Neural progenitor cell (in vitro differentiated cells): ENCODE measurements around the gene BMP2K. TPM values are rescaled to one million over a fixed set of nuclear protein-coding genes. Genes with fewer than 3 reads are reported as not detected.

Source experiments
- DNase-seq: peaks from one replicate; pipeline ENCODE4 v3.0.0-alpha.2; 2016; ENCODE audit warnings: low spot score
- H2AFZ ChIP-seq: fragments of 200-600 bp; sonication (generic); replicated peaks from 2 replicates; pipeline ENCODE4 v1.6.1; 2016; ENCODE audit warnings: antibody characterized with exemption
- H3F3A ChIP-seq: fragments of 200-600 bp; sonication (generic); 2 replicates; pipeline ENCODE4 v1.6.1; 2016; ENCODE audit warnings: antibody characterized with exemption, low read depth
- H3K27ac ChIP-seq: fragments of 200-600 bp; sonication (generic); 2 replicates; pipeline ENCODE4 v1.5.1; 2016; ENCODE audit warnings: mild to moderate bottlenecking
- H3K27me3 ChIP-seq: fragments of 200-600 bp; sonication (generic); 2 replicates; pipeline ENCODE4 v1.6.1; 2016; ENCODE audit warnings: mild to moderate bottlenecking, moderate library complexity
- H3K36me3 ChIP-seq: fragments of 200-600 bp; sonication (generic); 2 replicates; pipeline ENCODE4 v1.5.1; 2016
- H3K4me1 ChIP-seq: fragments of 200-600 bp; sonication (generic); 2 replicates; pipeline ENCODE4 v1.6.1; 2016; ENCODE audit warnings: mixed run types
- H3K4me2 ChIP-seq: fragments of 200-600 bp; sonication (generic); 2 replicates; pipeline ENCODE4 v1.6.1; 2016
- H3K4me3 ChIP-seq: fragments of 200-600 bp; sonication (generic); 2 replicates; pipeline ENCODE4 v1.5.1; 2016
- H3K79me2 ChIP-seq: fragments of 200-600 bp; sonication (generic); 2 replicates; pipeline ENCODE4 v1.6.1; 2016; ENCODE audit warnings: low read depth
- H3K9ac ChIP-seq: fragments of 200-600 bp; sonication (generic); 2 replicates; pipeline ENCODE4 v1.6.1; 2016
- H3K9me3 ChIP-seq: fragments of 200-600 bp; sonication (generic); 2 replicates; pipeline ENCODE4 v1.5.1; 2016; ENCODE audit warnings: low read depth
- H4K20me1 ChIP-seq: fragments of 200-600 bp; sonication (generic); 2 replicates; pipeline ENCODE4 v1.6.1; 2016; ENCODE audit warnings: low read depth
- H3K27ac Mint-ChIP-seq: 3 replicates; pipeline ENCODE4 v1.8.0; 2021; ENCODE audit warnings: mixed read lengths
- H3K27me3 Mint-ChIP-seq: 2 replicates; pipeline ENCODE4 v1.8.0; 2022; ENCODE audit warnings: low read depth, mild to moderate bottlenecking, inconsistent platforms, moderate library complexity, mixed read lengths; ENCODE audit not compliant: insufficient read depth
- H3K36me3 Mint-ChIP-seq: 3 replicates; pipeline ENCODE4 v1.8.0; 2021; ENCODE audit warnings: mixed read lengths
- H3K4me1 Mint-ChIP-seq: 3 replicates; pipeline ENCODE4 v1.8.0; 2021; ENCODE audit warnings: mixed read lengths
- H3K4me3 Mint-ChIP-seq: 3 replicates; pipeline ENCODE4 v1.8.0; 2021; ENCODE audit warnings: mild to moderate bottlenecking, moderate library complexity, mixed read lengths
- H3K9me3 Mint-ChIP-seq: 3 replicates; pipeline ENCODE4 v1.8.0; 2020; ENCODE audit warnings: mixed read lengths
- CTCF ChIP-seq: fragments of 200-600 bp; sonication (generic); IDR thresholded peaks from 2 replicates; pipeline ENCODE4 v1.5.1; 2017; ENCODE audit warnings: antibody characterized with exemption, mild to moderate bottlenecking
- EZH2 ChIP-seq: fragments of 200-600 bp; sonication (generic); IDR thresholded peaks from 2 replicates; pipeline ENCODE4 v1.6.1; 2017; ENCODE audit warnings: antibody characterized with exemption, mild to moderate bottlenecking, moderate library complexity
- EZH2phosphoT487 ChIP-seq: fragments of 200-600 bp; sonication (generic); IDR thresholded peaks from 2 replicates; pipeline ENCODE4 v1.6.1; 2017; ENCODE audit warnings: antibody characterized with exemption
- total RNA-seq: library from RNA; depleted of rRNA; stranded (reverse); fragments of >200 nt; gene quantifications from 2 replicates; pipeline ENCODE4 v1.2.3, GENCODE V29; 2015; ENCODE audit warnings: low replicate concordance

BMP2K gene
- total RNA-seq, 1 donor from 2014 or later, result 62.0 TPM

GRCh38 chr4:78811034-78811433 is 34.9 kb downstream of the BMP2K start:
- TF ChIP-seq EZH2, result no peak
- no peak for TF ChIP-seq CTCF
- no peak for TF ChIP-seq EZH2phosphoT487
- Mint-ChIP-seq H3K27me3 (no peaks in the 10 kb centered on the region), H3K27ac (no peak overlapping the region), H3K9me3 (peaks cover 19% of the 10 kb centered on the region), H3K4me1 (no peaks in the 10 kb centered on the region), H3K36me3 (peaks cover 24% of the 10 kb centered on the region), H3K4me3 (no peak overlapping the region)
- Histone ChIP-seq H3K4me2 (no peak overlapping the region), H3K9me3 (peaks cover 6% of the 10 kb centered on the region), H2AFZ (no peak overlapping the region), H3F3A (no peaks in the 10 kb centered on the region), H3K79me2 (peaks cover 100% of the 10 kb centered on the region), H3K4me3 (no peak overlapping the region), H3K27ac (no peak overlapping the region), H3K9ac (no peak overlapping the region), H3K27me3 (no peaks in the 10 kb centered on the region), H4K20me1 (peaks cover 22% of the 10 kb centered on the region), H3K4me1 (peaks cover 14% of the 10 kb centered on the region), H3K36me3 (no peaks in the 10 kb centered on the region)
- no peak for DNase-seq

GRCh38 chr4:78818530-78819079 is 42.5 kb downstream of the BMP2K start:
- Histone ChIP-seq H3K79me2 (peaks cover 77% of the 10 kb centered on the region), H3K4me2 (no peak overlapping the region), H3K36me3 (no peaks in the 10 kb centered on the region), H3K4me1 (peaks cover 3% of the 10 kb centered on the region), H2AFZ (no peak overlapping the region), H3K9me3 (no peaks in the 10 kb centered on the region), H3K4me3 (no peak overlapping the region), H3F3A (no peaks in the 10 kb centered on the region), H3K27me3 (no peaks in the 10 kb centered on the region), H3K27ac (no peak overlapping the region), H4K20me1 (no peaks in the 10 kb centered on the region), H3K9ac (no peak overlapping the region)
- peaks cover 3% of the 10 kb centered on the region for H3K36me3 Mint-ChIP-seq
- peaks cover 2% of the 10 kb centered on the region for H3K9me3 Mint-ChIP-seq
- peaks cover 2% of the 10 kb centered on the region for H3K4me1 Mint-ChIP-seq
- no peak for DNase-seq
- H3K27me3 Mint-ChIP-seq, result peaks cover 2% of the 10 kb centered on the region
- H3K27ac Mint-ChIP-seq, result no peak overlapping the region
- no peak overlapping the region for H3K4me3 Mint-ChIP-seq
- TF ChIP-seq EZH2phosphoT487 (no peak), EZH2 (no peak), CTCF (no peak)

GRCh38 chr4:78824001-78824400 is 47.9 kb downstream of the BMP2K start:
- H3K9ac ChIP-seq, result no peak overlapping the region
- H3K4me1 ChIP-seq, result peaks cover 4% of the 10 kb centered on the region
- peaks cover 20% of the 10 kb centered on the region for H3K36me3 Mint-ChIP-seq
- H3K27me3 ChIP-seq, result no peaks in the 10 kb centered on the region
- H3K27ac ChIP-seq, result no peak overlapping the region
- H3K4me1 Mint-ChIP-seq, result peaks cover 4% of the 10 kb centered on the region
- H3K4me3 Mint-ChIP-seq, result no peak overlapping the region
- H2AFZ ChIP-seq, result no peak overlapping the region
- H3K4me3 ChIP-seq, result no peak overlapping the region
- H3K9me3 ChIP-seq, result no peaks in the 10 kb centered on the region
- TF ChIP-seq EZH2, result no peak
- TF ChIP-seq EZH2phosphoT487, result no peak
- no peaks in the 10 kb centered on the region for H3F3A ChIP-seq
- H3K27me3 Mint-ChIP-seq, result no peaks in the 10 kb centered on the region
- no peak overlapping the region for H3K27ac Mint-ChIP-seq
- H3K79me2 ChIP-seq, result peaks cover 54% of the 10 kb centered on the region
- no peaks in the 10 kb centered on the region for H3K9me3 Mint-ChIP-seq
- DNase-seq, result no peak
- H3K36me3 ChIP-seq, result no peaks in the 10 kb centered on the region
- no peaks in the 10 kb centered on the region for H4K20me1 ChIP-seq
- no peak overlapping the region for H3K4me2 ChIP-seq

- Histone ChIP-seq H4K20me1 (no peaks in the 10 kb centered on the region), H3K27me3 (no peaks in the 10 kb centered on the region), H3F3A (no peaks in the 10 kb centered on the region), H3K9ac (no peak overlapping the region), H3K4me2 (no peak overlapping the region), H3K9me3 (no peaks in the 10 kb centered on the region), H2AFZ (no peak overlapping the region), H3K4me3 (no peak overlapping the region), H3K4me1 (peaks cover 4% of the 10 kb centered on the region), H3K27ac (no peak overlapping the region), H3K79me2 (peaks cover 23% of the 10 kb centered on the region), H3K36me3 (no peaks in the 10 kb centered on the region)
- no peak overlapping the region for H3K27ac Mint-ChIP-seq
- no peak for DNase-seq
- peaks cover 3% of the 10 kb centered on the region for H3K27me3 Mint-ChIP-seq
- peaks cover 34% of the 10 kb centered on the region for H3K36me3 Mint-ChIP-seq
- H3K9me3 Mint-ChIP-seq, result no peaks in the 10 kb centered on the region
- TF ChIP-seq EZH2phosphoT487, result no peak
- no peak for TF ChIP-seq EZH2
- TF ChIP-seq CTCF, result no peak
- H3K4me3 Mint-ChIP-seq, result no peak overlapping the region
- peaks cover 4% of the 10 kb centered on the region for H3K4me1 Mint-ChIP-seq
These were observed 51.0 kb downstream of the BMP2K start for GRCh38 chr4:78827191-78827590.
